ENCODE results near the gene RUNDC1. TPM values are rescaled to one million over a fixed set of nuclear protein-coding genes. Genes with fewer than 3 reads are reported as not detected.
"Not testable (repeated sequence)": the region's sequence is repeated elsewhere in the genome, so short reads cannot be mapped to it uniquely, and the experiment has no call there.

The RUNDC1 gene
- total and polyA plus RNA-seq, 2 of the 8 experiments (the other 6 are each of a cell fraction or from before 2014, with no cell fraction given) = 7.9 to 11.9 TPM

DNA sequence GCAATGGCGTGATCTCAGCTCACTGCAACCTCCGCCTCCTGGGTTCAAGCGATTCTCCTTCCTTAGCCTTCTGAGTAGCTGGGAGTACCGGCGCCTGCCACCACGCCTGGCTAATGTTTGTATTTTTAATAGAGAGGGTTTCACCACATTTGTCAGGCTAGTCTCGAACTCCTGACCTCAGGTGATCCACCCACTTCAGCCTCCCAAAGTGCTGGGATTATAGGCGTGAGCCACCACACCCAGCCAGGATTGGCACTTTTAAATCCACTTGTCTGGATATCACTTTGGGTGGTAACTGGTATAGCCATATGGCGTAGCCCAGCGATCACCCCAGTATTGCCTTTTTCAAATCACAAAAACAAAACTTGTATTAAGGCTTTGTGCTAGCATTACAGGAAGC is 13.5 kb downstream of the RUNDC1 start:
- H3K4me1 ChIP-seq (replicated peaks in 1 of 4; ENCODE audit: control insufficient read depth in 3 of 4, insufficient read depth in 4 of 4, low read length in 3 of 4); H4K20me1 ChIP-seq (replicated peaks in 1 of 2; ENCODE audit: control insufficient read depth in 1 of 2, insufficient read depth in 2 of 2, low read length in 2 of 2); H3K27me3 ChIP-seq (replicated peaks in 1 of 4; ENCODE audit: control insufficient read depth in 3 of 4, extremely low read depth in 1 of 4, insufficient read depth in 3 of 4, low read length in 3 of 4); H2AK5ac ChIP-seq (ENCODE audit: low read depth, low read length); H2BK20ac ChIP-seq (ENCODE audit: low read length); H4K91ac ChIP-seq (replicated peaks; ENCODE audit: insufficient read length, low read length); H3K27ac ChIP-seq (ENCODE audit: low read depth, low read length); H3K9ac ChIP-seq (replicated peaks in 1 of 4; ENCODE audit: extremely low read depth in 1 of 4, low read depth in 3 of 4, low read length in 3 of 4); H3K4me3 ChIP-seq (ENCODE audit: extremely low read depth in 1 of 4, insufficient read depth in 2 of 4, low read depth in 3 of 4, low read length in 4 of 4); H2AFZ ChIP-seq (ENCODE audit: low read length); CTCF ChIA-PET (ENCODE audit: partially characterized antibody); H2BK5ac ChIP-seq (ENCODE audit: low read depth, low read length); H2BK120ac ChIP-seq (replicated peaks; ENCODE audit: low read depth, low read length); H3K4ac ChIP-seq (replicated peaks; ENCODE audit: insufficient read length, low read depth, low read length); DNase-seq (ENCODE audit: low read depth in 1 of 2, low spot score in 2 of 2); H3K9me3 ChIP-seq (ENCODE audit: insufficient read depth in 2 of 2, low read depth in 1 of 2, low read length in 1 of 2); H3K79me1 ChIP-seq (ENCODE audit: low read depth, low read length); H3K79me2 ChIP-seq (ENCODE audit: control insufficient read depth in 1 of 2, insufficient read depth in 2 of 2, low read length in 2 of 2); H3K23ac ChIP-seq (ENCODE audit: insufficient read length); H4K5ac ChIP-seq (ENCODE audit: insufficient read length, low read depth, low read length); H3K18ac ChIP-seq (ENCODE audit: extremely low read depth, low read length); H3K14ac ChIP-seq (ENCODE audit: insufficient read length); H2BK12ac ChIP-seq (ENCODE audit: low read depth, low read length); H2BK15ac ChIP-seq (ENCODE audit: low read length); H4K8ac ChIP-seq (ENCODE audit: extremely low read depth, insufficient read depth, low read length); H3K23me2 ChIP-seq (ENCODE audit: low read depth, low read length); H3K56ac ChIP-seq (replicated peaks; ENCODE audit: insufficient read length, low read depth, low read length); H3K4me2 ChIP-seq (ENCODE audit: insufficient read depth in 1 of 2, low read depth in 2 of 2, low read length in 2 of 2); FAIRE-seq: not testable (repeated sequence)
- H3K36me3 ChIP-seq (ENCODE audit: control insufficient read depth in 2 of 4, insufficient read depth in 4 of 4, low read length in 3 of 4) = peaks cover 15 to 29% (median 24%) of the 10 kb centered on the region in 4 experiments; a peak in 6 of 8 replicates
- WGBS, 2 experiments (ENCODE audit: extremely low coverage in 1 of 2, insufficient coverage in 1 of 2, insufficient read length in 1 of 2, insufficient replicate concordance in 2 of 2, low coverage in 1 of 2, low lambda C conversion rate in 2 of 2, missing lambda C conversion rate in 1 of 2) = 97% methylated on average over 7 of the region's 10 CpGs; no CpG with 5 or more reads in 1 of the 2 experiments
- POLR2A ChIA-PET (ENCODE audit: partially characterized antibody) = interaction anchor here (0.6 to 1.5 kb wide), 3 partner anchors 8 to 31 kb away, joined by 3 to 6 read pairs (median 3); partner anchors contain the start of gene VAT1
